ENCODE data around the gene ACP4.

ACP4 gene

DNA sequence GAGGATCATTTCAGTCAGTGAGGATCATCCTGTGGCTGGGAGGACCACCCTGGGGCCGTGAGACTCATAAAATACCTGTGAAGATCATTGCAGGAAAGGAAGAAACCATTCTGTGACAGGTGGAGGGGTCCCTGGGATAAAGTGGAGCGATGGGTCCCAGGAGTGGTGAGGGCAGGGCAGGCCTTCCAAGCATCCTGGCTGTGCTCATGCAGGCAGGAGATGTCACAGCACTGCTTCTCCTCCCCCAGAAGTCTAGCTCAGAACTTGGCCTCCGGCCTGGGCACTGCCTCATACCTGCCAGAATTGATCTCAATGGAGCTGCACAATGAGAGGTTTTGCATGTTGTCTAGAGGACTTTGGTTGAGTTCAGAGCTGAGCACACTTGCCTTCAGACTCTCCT lies 22.3 kb downstream of the ACP4 start:
- TF ChIP-seq, protein P1, sequence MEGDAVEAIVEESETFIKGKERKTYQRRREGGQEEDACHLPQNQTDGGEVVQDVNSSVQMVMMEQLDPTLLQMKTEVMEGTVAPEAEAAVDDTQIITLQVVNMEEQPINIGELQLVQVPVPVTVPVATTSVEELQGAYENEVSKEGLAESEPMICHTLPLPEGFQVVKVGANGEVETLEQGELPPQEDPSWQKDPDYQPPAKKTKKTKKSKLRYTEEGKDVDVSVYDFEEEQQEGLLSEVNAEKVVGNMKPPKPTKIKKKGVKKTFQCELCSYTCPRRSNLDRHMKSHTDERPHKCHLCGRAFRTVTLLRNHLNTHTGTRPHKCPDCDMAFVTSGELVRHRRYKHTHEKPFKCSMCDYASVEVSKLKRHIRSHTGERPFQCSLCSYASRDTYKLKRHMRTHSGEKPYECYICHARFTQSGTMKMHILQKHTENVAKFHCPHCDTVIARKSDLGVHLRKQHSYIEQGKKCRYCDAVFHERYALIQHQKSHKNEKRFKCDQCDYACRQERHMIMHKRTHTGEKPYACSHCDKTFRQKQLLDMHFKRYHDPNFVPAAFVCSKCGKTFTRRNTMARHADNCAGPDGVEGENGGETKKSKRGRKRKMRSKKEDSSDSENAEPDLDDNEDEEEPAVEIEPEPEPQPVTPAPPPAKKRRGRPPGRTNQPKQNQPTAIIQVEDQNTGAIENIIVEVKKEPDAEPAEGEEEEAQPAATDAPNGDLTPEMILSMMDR (conservative IDR thresholded peaks at IDR 0.05): no peak
- no peak for TF ChIP-seq ZFX (IDR thresholded peaks at IDR 0.05)

DNA sequence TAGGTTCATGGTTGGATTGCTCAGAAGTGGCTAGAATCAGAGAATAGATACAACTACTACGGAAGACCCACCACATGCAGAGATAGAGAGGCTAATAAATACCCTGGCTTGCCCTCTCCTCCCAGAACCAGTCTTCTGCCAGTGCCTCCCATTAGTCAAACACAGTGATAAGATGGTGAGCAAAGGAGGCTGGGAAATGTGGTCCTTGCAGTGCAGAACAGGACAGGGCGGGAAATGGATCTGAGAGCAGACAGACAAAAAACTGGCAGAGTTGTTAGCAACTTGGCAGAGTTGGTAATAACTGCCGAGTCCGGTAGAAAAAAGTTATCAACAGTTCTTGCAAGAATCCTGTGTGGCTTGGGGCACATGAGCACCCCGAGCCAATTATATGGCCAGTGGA lies 24.7 kb downstream of the ACP4 start:
- TF ChIP-seq, protein P1 (conservative IDR thresholded peaks at IDR 0.05): no peak
- no peak for TF ChIP-seq ZFX (IDR thresholded peaks at IDR 0.05)
- no peak overlapping the region for H3K27ac ChIP-seq

More for the DNA sequence above, 22.3 kb downstream of the ACP4 start:
- no peak overlapping the region for H3K27ac ChIP-seq

DNA sequence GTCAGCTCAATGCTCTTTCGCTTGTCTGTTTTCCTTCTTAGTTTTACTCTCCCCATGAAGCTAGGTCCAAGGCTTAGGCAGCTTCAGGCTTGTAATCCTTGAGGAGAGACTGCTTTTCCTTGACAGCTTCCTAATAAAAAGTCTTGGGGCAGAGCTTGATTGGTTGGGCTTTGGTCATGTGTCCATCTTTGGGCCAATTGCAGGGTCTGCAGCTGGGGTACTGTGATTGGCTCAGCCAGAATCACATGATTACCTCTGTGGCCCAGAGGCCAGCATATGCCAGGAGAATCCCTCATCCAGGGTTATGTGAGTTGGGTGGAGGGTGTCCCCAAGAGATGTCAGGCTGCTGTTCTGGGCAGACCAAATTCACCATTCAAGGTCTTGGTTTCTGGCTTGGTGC lies 25.2 kb downstream of the ACP4 start:
- TF ChIP-seq ZFX (IDR thresholded peaks at IDR 0.05): no peak
- TF ChIP-seq, protein P1 (conservative IDR thresholded peaks at IDR 0.05): no peak

DNA sequence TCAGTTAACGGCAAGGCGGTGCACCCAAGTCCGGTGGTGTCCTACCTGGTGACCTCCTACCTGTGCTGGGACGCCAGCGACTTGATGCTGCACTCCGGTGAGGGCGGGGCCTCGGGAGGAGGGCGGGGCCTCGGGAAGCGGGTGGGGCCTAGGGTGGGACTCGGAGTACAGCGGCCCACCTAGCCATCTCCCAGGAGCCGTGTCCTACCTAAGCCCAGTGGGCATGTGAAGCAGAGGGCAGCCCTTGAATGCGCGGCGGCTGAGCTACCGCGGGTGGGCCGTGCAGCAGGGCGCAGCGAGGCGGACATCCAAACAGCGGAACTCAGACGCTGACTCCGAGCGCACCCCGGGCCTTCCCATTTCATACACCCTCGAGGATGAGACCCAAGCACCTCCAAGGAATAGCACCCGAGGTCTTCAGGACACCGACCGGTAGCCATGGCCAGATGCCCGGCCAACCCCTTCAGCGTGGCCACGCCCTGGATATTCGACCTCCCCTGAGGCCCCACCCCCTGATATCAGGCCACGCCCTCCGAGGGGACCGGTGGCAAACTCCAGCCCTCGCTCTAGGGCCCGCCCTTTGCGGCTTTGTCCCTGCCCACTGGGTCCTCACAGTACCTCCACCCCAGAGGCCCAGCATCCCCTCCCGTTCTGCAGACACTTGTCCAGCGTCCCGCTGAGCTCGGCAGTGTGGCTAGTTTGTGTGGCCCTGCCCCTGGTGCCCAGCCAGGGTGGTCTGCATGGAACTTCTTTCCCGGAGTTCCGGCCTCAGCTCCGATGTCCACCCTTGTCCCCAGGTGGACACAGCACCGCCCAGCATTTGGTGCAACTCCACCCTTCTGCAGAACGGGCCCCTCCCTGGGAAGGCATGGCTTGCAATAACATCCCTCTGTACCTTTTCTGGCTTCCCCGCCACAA lies 28.0 kb downstream of the ACP4 start:
- no peak overlapping the region for H3K27ac ChIP-seq
- TF ChIP-seq, protein P1 (conservative IDR thresholded peaks at IDR 0.05): no peak
- TF ChIP-seq ZFX (IDR thresholded peaks at IDR 0.05): no peak

More for the DNA sequence above, 25.2 kb downstream of the ACP4 start:
- H3K27ac ChIP-seq: no peak overlapping the region

DNA sequence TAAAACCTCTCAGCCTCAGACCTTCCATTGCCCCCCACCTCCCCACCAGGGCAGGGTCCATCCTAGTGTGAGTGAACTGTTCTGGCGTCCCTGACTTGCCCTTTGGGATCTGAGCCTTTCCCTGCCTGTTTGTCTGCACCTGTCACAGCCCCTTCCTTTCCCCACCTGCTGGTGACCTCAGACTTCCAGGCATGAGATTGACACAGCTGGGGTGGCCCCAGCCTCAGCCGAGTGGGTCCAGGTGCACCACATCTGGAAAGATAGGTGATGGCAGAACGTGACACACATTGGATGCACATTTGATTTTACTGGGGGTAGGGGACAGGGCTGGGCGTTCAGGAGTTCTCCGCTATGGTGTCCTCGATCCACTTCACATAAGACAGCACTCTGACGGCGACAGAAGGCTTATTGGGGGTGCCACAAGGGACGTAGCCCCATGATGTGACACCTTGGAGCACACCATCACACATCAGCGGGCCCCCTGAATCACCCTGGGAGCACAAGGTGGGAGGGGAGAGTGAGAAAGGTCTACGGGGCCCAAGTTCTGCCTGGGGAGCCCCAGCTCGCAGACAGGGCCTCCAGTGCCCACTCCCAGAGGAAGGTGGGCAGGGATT lies 28.8 kb downstream of the ACP4 start:
- no peak overlapping the region for H3K27ac ChIP-seq
- TF ChIP-seq, protein P1 (conservative IDR thresholded peaks at IDR 0.05): no peak
- TF ChIP-seq ZFX (IDR thresholded peaks at IDR 0.05): no peak

DNA sequence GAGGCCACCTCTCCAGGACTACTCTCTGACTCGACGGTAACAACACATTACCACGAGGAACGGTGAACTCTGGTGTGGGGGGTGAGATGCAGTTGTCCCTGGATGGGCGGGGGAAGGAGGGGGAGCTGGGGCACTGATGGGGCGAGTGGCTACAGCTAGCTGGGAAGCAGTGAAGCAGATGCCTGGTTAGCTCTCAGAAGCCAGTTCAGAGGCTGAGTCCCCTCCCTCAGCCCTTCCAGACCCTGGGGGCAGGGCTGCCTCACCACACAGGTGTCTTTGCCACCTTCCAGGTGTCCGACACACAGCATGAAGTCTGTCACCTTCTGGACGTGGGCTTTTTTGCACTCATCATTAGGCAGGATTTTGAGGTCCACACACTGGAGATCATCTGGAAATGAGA lies 29.4 kb downstream of the ACP4 start:
- H3K27ac ChIP-seq: no peak overlapping the region
- TF ChIP-seq, protein P1 (conservative IDR thresholded peaks at IDR 0.05): no peak
- TF ChIP-seq ZFX (IDR thresholded peaks at IDR 0.05): no peak

DNA sequence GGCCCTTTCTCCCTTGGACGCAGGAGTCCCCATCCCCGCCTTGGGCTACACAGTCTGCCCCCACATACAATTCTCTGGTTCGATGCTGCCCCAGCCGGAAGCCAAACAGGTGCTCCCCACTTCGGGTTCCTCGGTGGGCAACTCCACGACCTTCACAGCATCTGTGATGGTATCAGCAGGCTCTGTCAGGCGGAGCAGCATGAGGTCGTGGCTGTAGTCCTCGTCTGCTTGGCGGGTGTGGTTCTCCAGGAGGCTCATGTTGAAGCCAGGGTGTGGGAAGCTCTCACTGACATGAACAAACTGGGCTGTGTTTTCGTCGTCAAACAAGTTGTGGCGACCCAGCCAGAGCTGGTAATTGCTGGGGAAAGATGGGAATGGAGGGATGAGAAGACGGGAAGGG lies 29.9 kb downstream of the ACP4 start:
- TF ChIP-seq, protein P1 (conservative IDR thresholded peaks at IDR 0.05): no peak
- TF ChIP-seq ZFX (IDR thresholded peaks at IDR 0.05): no peak
- no peak overlapping the region for H3K27ac ChIP-seq
